Ovary (tissue), 10 donors: ENCODE data around the gene OR51B5. TPM values are rescaled to one million over a fixed set of nuclear protein-coding genes. Genes with fewer than 3 reads are reported as not detected.

ENCODE experiments used
- DNase-seq, 5 donors: peaks; one replicate each; pipeline ENCODE4 v3.0.0-alpha.2; 2019 to 2020
- H3K27ac ChIP-seq, 2 donors: fragments of 200-600 bp; one replicate each; pipeline versions ENCODE4 v1.5.1 to v1.8.0; 2019 to 2022
- H3K27me3 ChIP-seq: fragments of 200-600 bp; one replicate; pipeline ENCODE4 v1.8.0; 2022
- H3K36me3 ChIP-seq: fragments of 200-600 bp; sonication (generic); one replicate; pipeline ENCODE4 v1.5.1; 2019
- H3K4me1 ChIP-seq: one replicate; pipeline ENCODE4 v1.8.1; 2013; ENCODE audit warnings: mild to moderate bottlenecking, moderate library complexity; ENCODE audit not compliant: insufficient read depth
- H3K4me3 ChIP-seq: fragments of 200-600 bp; sonication (generic); one replicate; pipeline ENCODE4 v1.5.1; 2017
- H3K9me3 ChIP-seq, 2 donors: fragments of 200-600 bp in 1 of 2; sonication (generic) in 1 of 2; one replicate each; pipeline versions ENCODE4 v1.5.1 to v1.8.1; 2013 to 2019; ENCODE audit warnings: mild to moderate bottlenecking in 1 of 2, moderate library complexity in 1 of 2
- CTCF ChIP-seq, 3 donors: fragments of 450-650 bp in 2 of 3; fragments of 200-600 bp in 1 of 3; IDR thresholded peaks; one replicate each; pipeline versions ENCODE4 v1.5.1 to v1.8.0; 2016 to 2022; ENCODE audit warnings: antibody characterized with exemption in 3 of 3, mild to moderate bottlenecking in 1 of 3
- EP300 ChIP-seq: sonication (generic); formaldehyde crosslinking; IDR thresholded peaks from one replicate; pipeline ENCODE4 v1.6.1; 2017; ENCODE audit warnings: antibody characterized with exemption
- POLR2A ChIP-seq: fragments of 450-650 bp; IDR thresholded peaks from one replicate; pipeline ENCODE4 v1.6.1; 2017; ENCODE audit warnings: antibody characterized with exemption, mild to moderate bottlenecking, moderate library complexity
- WGBS, 3 donors: extraction: QIAGEN DNeasy Blood & Tissue Kit in 1 of 3; methylation state at CpG; one replicate each; pipeline versions ENCODE4 v1.1.5 to v1.1.7; 2013 to 2017; 5-methylcytosine and 5-hydroxymethylcytosine counted together
- intact Hi-C, 4 donors: fragments of 100-400 bp; cut with DNase I; formaldehyde crosslinking; loops; one replicate each; pipeline versions ENCODE4 v1.11.0 to v1.15.1; 2022 to 2023
- long read RNA-seq, 3 donors: library from polyadenylated mRNA in 2 of 3; unstranded in 2 of 3; transcript quantifications; one replicate each; pipeline ENCODE4 v2.0.0 and lab custom pipeline, GENCODE V29; 2021 to 2026
- polyA plus RNA-seq, 2 donors: library from polyadenylated mRNA; stranded (reverse); fragments of 200-250 nt in 1 of 2; fragments of 350-450 nt in 1 of 2; fragmentation: Illumina TruSeq in 1 of 2; extraction: RNeasy Lipid Tissue Mini Kit (QIAGEN cat#74804) in 1 of 2; gene quantifications; one replicate each; pipeline ENCODE4 v1.2.3, GENCODE V29; 2013 to 2014
- total RNA-seq, 7 donors: library from RNA; depleted of rRNA in 2 of 7; stranded (reverse); fragments of >200 nt in 2 of 7; fragmentation: NEBNext Ultra II Directional in 3 of 7; extraction: Animal tissue kit (Norgen Biotek cat#: 25700) in 3 of 7; gene quantifications; one replicate each; pipeline versions ENCODE4 v1.1.0 to v1.2.4, GENCODE V29; 2016 to 2023
- donor health status: DM: no; HTN: no; CAD: no; lungs with moderate emphysema.
- donor health status: DM: no; HTN: no; CAD: no.
- donor health status: Bipolar disorder and iron deficiency.
- donor health status: DM: yes; HTN: yes; CAD: no.
- donor health status: DM: no; HTN: no; CAD: no.
- donor health status: DM: yes; HTN: yes; CAD: no.

OR51B5 gene
- total RNA-seq = 1 to 10 TPM in 4 of 7 donors, under 1 TPM in 3; 0.56 to 2.1 (median 1.1) TPM
- under 1 TPM; 0.30 to 0.47 TPM for polyA plus RNA-seq
- long read RNA-seq, donor 1, partial matches to known transcripts = 0 of 1 reads
- long read RNA-seq, donor 1, other reads (novel, unspliced or antisense) = 1 of 1 reads
- long read RNA-seq, donor 2 = 0 reads
- long read RNA-seq, donor 3 = 0 reads

- no peaks in the 10 kb centered on the region for H3K4me1 ChIP-seq
- 77 to 79% (median 79%) methylated on average over 6 of the region's 6 CpGs for WGBS, 3 donors
- no peaks in the 10 kb centered on the region for H3K9me3 ChIP-seq
- intact Hi-C loops = no loop called here
- no peak within 1 kb of the TSS for H3K27ac ChIP-seq
- DNase-seq = no peak
- H3K36me3 ChIP-seq = no peaks in the 10 kb centered on the region
- no peaks in the 10 kb centered on the region for H3K27me3 ChIP-seq
- no peak for TF ChIP-seq CTCF (IDR thresholded peaks at IDR 0.05)
- no peak for TF ChIP-seq EP300
- TF ChIP-seq POLR2A = no peak
- no peak within 1 kb of the TSS for H3K4me3 ChIP-seq
Measured at GRCh38 chr11:5343474-5344335, at the start of gene OR51B5. OR51B5 (minus strand) TSS chr11:5343524; CDS start chr11:5343524, 0 bp downstream.

- WGBS, 3 donors = 70 to 75% (median 74%) methylated on average over 2 of the region's 2 CpGs
- intact Hi-C loops = no loop called here
- no peaks in the 10 kb centered on the region for H3K4me1 ChIP-seq
- no peaks in the 10 kb centered on the region for H3K9me3 ChIP-seq
- no peaks in the 10 kb centered on the region for H3K27me3 ChIP-seq
- TF ChIP-seq POLR2A (no peak), EP300 (no peak), CTCF (IDR thresholded peaks at IDR 0.05) (no peak)
- DNase-seq = no peak
- no peak overlapping the region for H3K4me3 ChIP-seq
- no peak overlapping the region for H3K27ac ChIP-seq
- no peaks in the 10 kb centered on the region for H3K36me3 ChIP-seq
Measured at GRCh38 chr11:5390210-5390609, 46.9 kb upstream of the OR51B5 start.

- no peak for TF ChIP-seq CTCF (IDR thresholded peaks at IDR 0.05)
- TF ChIP-seq POLR2A = no peak
- TF ChIP-seq EP300 = no peak
- Histone ChIP-seq H3K27ac (no peak overlapping the region), H3K4me1 (no peaks in the 10 kb centered on the region), H3K9me3 (no peaks in the 10 kb centered on the region), H3K27me3 (no peaks in the 10 kb centered on the region), H3K4me3 (no peak overlapping the region), H3K36me3 (no peaks in the 10 kb centered on the region)
- intact Hi-C loops = no loop called here
- WGBS, 3 donors = 71 to 87% (median 79%) methylated on average over 2 of the region's 2 CpGs
- no peak for DNase-seq
Measured at GRCh38 chr11:5384335-5384734, 41.0 kb upstream of the OR51B5 start.

- 73 to 84% (median 77%) methylated on average over 1 of the region's 1 CpG for WGBS, 3 donors
- TF ChIP-seq EP300 (no peak), POLR2A (no peak), CTCF (IDR thresholded peaks at IDR 0.05) (no peak)
- Histone ChIP-seq H3K4me3 (no peak within 1 kb of the TSS), H3K27ac (no peak within 1 kb of the TSS), H3K27me3 (no peaks in the 10 kb centered on the region), H3K36me3 (no peaks in the 10 kb centered on the region), H3K4me1 (no peaks in the 10 kb centered on the region), H3K9me3 (no peaks in the 10 kb centered on the region)
- no peak for DNase-seq
- intact Hi-C loops = no loop called here
Measured at GRCh38 chr11:5383576-5383975, 40.3 kb upstream of the OR51B5 start, which contains the start of gene OR51M1. OR51M1 (plus strand) TSS chr11:5383812; CDS start chr11:5389399, 5,587 bp downstream.
